Fibroblast of lung (primary cell): ENCODE measurements around the gene RIT2. TPM values are rescaled to one million over a fixed set of nuclear protein-coding genes. Genes with fewer than 3 reads are reported as not detected.

Experiments
- DNase-seq, 2 donors: peaks; one replicate each; pipeline versions ENCODE4 v3.0.0 to v3.0.0-alpha.2; 2010; ENCODE audit warnings: low read depth in 2 of 2
- H2AFZ ChIP-seq: 2 replicates; pipeline ENCODE4 v1.5.1; 2012; ENCODE audit warnings: low read length, control low read depth, inconsistent platforms
- H3K27ac ChIP-seq: 2 replicates; pipeline ENCODE4 v1.5.1; 2011; ENCODE audit warnings: low read length, control low read depth; ENCODE audit not compliant: insufficient read depth
- H3K27me3 ChIP-seq: 2 replicates; pipeline ENCODE4 v1.5.1; 2011; ENCODE audit warnings: mild to moderate bottlenecking, low read length; ENCODE audit not compliant: control insufficient read depth, insufficient read depth
- H3K36me3 ChIP-seq: 2 replicates; pipeline ENCODE4 v1.5.1; 2011; ENCODE audit warnings: low read length; ENCODE audit not compliant: control insufficient read depth, insufficient read depth
- H3K4me1 ChIP-seq: 2 replicates; pipeline ENCODE4 v1.5.1; 2011; ENCODE audit warnings: low read length; ENCODE audit not compliant: control insufficient read depth, insufficient read depth; ENCODE audit errors: extremely low read depth
- H3K4me2 ChIP-seq: 2 replicates; pipeline ENCODE4 v1.5.1; 2011; ENCODE audit warnings: low read length, control low read depth; ENCODE audit not compliant: insufficient read depth; ENCODE audit errors: extremely low read depth
- H3K4me3 ChIP-seq, 4 experiments: fragments of 200-600 bp in 1 of 4; sonication (generic) in 1 of 4; replicated peaks in 1 of 4; 2 replicates each; pipeline ENCODE4 v1.5.1; 2011 to 2016; ENCODE audit warnings: low read length in 4 of 4, low read depth in 3 of 4, mild to moderate bottlenecking in 3 of 4, control low read depth in 2 of 4, inconsistent platforms in 1 of 4, mixed read lengths in 1 of 4; ENCODE audit not compliant: insufficient read depth in 1 of 4; ENCODE audit errors: control extremely low read depth in 1 of 4
- H3K79me2 ChIP-seq: 2 replicates; pipeline ENCODE4 v1.5.1; 2012; ENCODE audit warnings: mild to moderate bottlenecking, low read length, inconsistent platforms; ENCODE audit not compliant: control insufficient read depth, insufficient read depth
- H3K9ac ChIP-seq: 2 replicates; pipeline ENCODE4 v1.5.1; 2011; ENCODE audit warnings: mild to moderate bottlenecking, low read length, control low read depth; ENCODE audit not compliant: insufficient read depth
- H3K9me3 ChIP-seq: 2 replicates; pipeline ENCODE4 v1.5.1; 2012; ENCODE audit warnings: low read depth, low read length; ENCODE audit not compliant: control insufficient read depth, insufficient read depth
- H4K20me1 ChIP-seq: 2 replicates; pipeline ENCODE4 v1.5.1; 2011; ENCODE audit warnings: low read length; ENCODE audit not compliant: control insufficient read depth, insufficient read depth; ENCODE audit errors: extremely low read depth
- CTCF ChIP-seq, 2 donors: IDR thresholded peaks in 1 of 2; conservative IDR thresholded peaks in 1 of 2; 1 replicate in 1 of 2; 2 replicates in 1 of 2; pipeline ENCODE4 v1.5.1; 2011 to 2012; ENCODE audit warnings: low read length in 2 of 2, control low read depth in 1 of 2, inconsistent platforms in 1 of 2, low read depth in 1 of 2, mild to moderate bottlenecking in 1 of 2
- EZH2 ChIP-seq: IDR thresholded peaks from 2 replicates; pipeline ENCODE4 v1.5.1; 2012; ENCODE audit warnings: low read length, control low read depth, mild to moderate bottlenecking; ENCODE audit errors: missing control alignments
- polyA plus RNA-seq, 2 donors: library from polyadenylated mRNA; depleted of rRNA in 1 of 2; stranded (reverse) in 1 of 2; unstranded in 1 of 2; fragments of >200 nt; gene quantifications; 2 replicates each; pipeline ENCODE4 v1.2.1, GENCODE V29; 2011 to 2012; ENCODE audit warnings: missing spikeins in 1 of 2
- total RNA-seq: library from RNA; depleted of rRNA; stranded (reverse); fragments of >200 nt; gene quantifications from 2 replicates; pipeline ENCODE4 v1.2.1, GENCODE V29; 2014

RIT2 gene
- total and polyA plus RNA-seq, 2 donors (not counting 1 experiment from before 2014, with no cell fraction given) = not detected

- Histone ChIP-seq H3K9me3 (no peaks in the 10 kb centered on the region), H2AFZ (no peak overlapping the region), H3K36me3 (no peaks in the 10 kb centered on the region), H3K4me3 (no peak overlapping the region), H3K4me2 (no peak overlapping the region), H4K20me1 (no peaks in the 10 kb centered on the region), H3K27me3 (no peaks in the 10 kb centered on the region), H3K27ac (no peak overlapping the region), H3K4me1 (no peaks in the 10 kb centered on the region), H3K9ac (no peak overlapping the region), H3K79me2 (no peaks in the 10 kb centered on the region)
- DNase-seq = no peak
- TF ChIP-seq CTCF (conservative IDR thresholded peaks at IDR 0.05 in 1 of 2, IDR thresholded peaks at IDR 0.05 in 1 of 2; ENCODE audit: low read depth in 1 of 2, low read length in 2 of 2) (no peak), EZH2 (no peak)
Observed at GRCh38 chr18:42941021-42941420, 174.5 kb downstream of the RIT2 start.

GRCh38 chr18:42937436-42937835 is 178.0 kb downstream of the RIT2 start:
- no peak overlapping the region for H3K27ac ChIP-seq

DNA sequence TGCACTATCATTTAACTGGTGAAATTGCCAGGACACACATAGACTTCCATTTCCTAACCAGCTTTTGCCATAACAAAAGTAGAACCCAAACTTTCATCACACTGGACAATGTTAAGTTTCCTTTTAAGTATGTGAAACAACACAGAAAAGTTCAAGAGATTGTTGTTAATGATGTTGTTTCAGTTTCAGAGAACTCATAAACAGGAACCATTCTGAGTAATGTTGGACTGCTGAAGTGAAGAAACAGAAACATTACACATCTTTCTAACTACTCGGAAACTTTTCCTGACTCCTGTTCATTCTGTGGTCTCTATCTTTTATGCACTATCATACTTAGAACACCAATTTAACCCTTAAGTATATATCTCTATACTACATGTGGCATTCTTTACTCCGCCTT is 179.2 kb downstream of the RIT2 start:
- Histone ChIP-seq H3K4me3 (no peak overlapping the region), H3K27ac (no peak overlapping the region), H3K36me3 (no peaks in the 10 kb centered on the region), H3K27me3 (no peaks in the 10 kb centered on the region), H4K20me1 (no peaks in the 10 kb centered on the region), H2AFZ (no peak overlapping the region), H3K4me2 (no peak overlapping the region), H3K9me3 (no peaks in the 10 kb centered on the region), H3K4me1 (peaks cover 4% of the 10 kb centered on the region), H3K9ac (no peak overlapping the region), H3K79me2 (no peaks in the 10 kb centered on the region)
- DNase-seq = no peak
- no peak for TF ChIP-seq EZH2
- TF ChIP-seq CTCF (conservative IDR thresholded peaks at IDR 0.05 in 1 of 2, IDR thresholded peaks at IDR 0.05 in 1 of 2; ENCODE audit: low read depth in 1 of 2, low read length in 2 of 2) = no peak

More at GRCh38 chr18:42937436-42937835, 178.0 kb downstream of the RIT2 start:
- Histone ChIP-seq H3K79me2 (no peaks in the 10 kb centered on the region), H3K36me3 (no peaks in the 10 kb centered on the region), H3K4me3 (no peak overlapping the region), H4K20me1 (no peaks in the 10 kb centered on the region), H3K4me2 (no peak overlapping the region), H3K4me1 (no peaks in the 10 kb centered on the region), H2AFZ (no peak overlapping the region), H3K9me3 (no peaks in the 10 kb centered on the region), H3K27me3 (no peaks in the 10 kb centered on the region), H3K9ac (no peak overlapping the region)
- TF ChIP-seq EZH2 = no peak
- no peak for TF ChIP-seq CTCF (conservative IDR thresholded peaks at IDR 0.05 in 1 of 2, IDR thresholded peaks at IDR 0.05 in 1 of 2; ENCODE audit: low read depth in 1 of 2, low read length in 2 of 2)
- DNase-seq = no peak
